ENCODE measurements around the gene ACSM2A. TPM values are rescaled to one million over a fixed set of nuclear protein-coding genes. Genes with fewer than 3 reads are reported as not detected.
"Not testable (repeated sequence)": the region's sequence is repeated elsewhere in the genome, so short reads cannot be mapped to it uniquely, and the experiment has no call there.

The ACSM2A gene
- total RNA-seq, 2 donors from 2014 or later: not detected

DNA sequence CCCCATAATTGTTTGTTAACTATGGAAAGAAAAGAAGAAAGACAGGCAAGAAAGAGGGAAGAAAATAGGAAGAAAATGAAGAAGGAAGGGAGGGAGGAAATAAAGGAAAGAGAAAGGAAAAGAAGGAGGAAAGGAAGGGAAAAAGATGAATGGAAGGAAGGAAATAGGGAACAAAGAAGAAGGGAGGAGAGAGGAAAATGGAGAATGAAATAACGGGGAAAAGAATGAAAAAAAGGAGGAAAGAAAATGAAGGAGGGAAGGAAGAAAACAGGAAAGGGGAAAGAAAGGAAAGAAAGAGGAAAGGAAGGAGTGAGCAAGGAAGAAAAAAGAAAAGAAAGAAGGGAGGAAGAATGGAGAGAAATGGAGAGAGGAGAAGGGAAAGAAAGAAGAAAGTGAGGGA lies 20.8 kb upstream of the ACSM2A start:
- not testable (repeated sequence) for H3K27me3 Mint-ChIP-seq; H3K36me3 Mint-ChIP-seq; H3K4me3 Mint-ChIP-seq; ATAC-seq; H3K9me3 Mint-ChIP-seq; DNase-seq (ENCODE audit: low spot score); H3K4me1 Mint-ChIP-seq (ENCODE audit: low read depth in 2 of 2); H3K27ac Mint-ChIP-seq

- Mint-ChIP-seq H3K4me1 (ENCODE audit: low read depth in 2 of 2) (no peaks in the 10 kb centered on the region), H3K4me3 (no peak overlapping the region), H3K27ac (no peak overlapping the region), H3K27me3 (peaks cover 5 to 6% of the 10 kb centered on the region in 2 donors), H3K36me3 (no peaks in the 10 kb centered on the region), H3K9me3 (peaks cover 4% of the 10 kb centered on the region)
- DNase-seq (ENCODE audit: low spot score) (no peak), ATAC-seq (peak; percentile 24 to 45)
Observed at GRCh38 chr16:20430948-20431347, 20.4 kb upstream of the ACSM2A start.

GRCh38 chr16:20438950-20439349 lies 12.4 kb upstream of the ACSM2A start:
- not testable (repeated sequence) for H3K27me3 Mint-ChIP-seq; DNase-seq (ENCODE audit: low spot score); ATAC-seq; H3K9me3 Mint-ChIP-seq; H3K36me3 Mint-ChIP-seq; H3K4me1 Mint-ChIP-seq (ENCODE audit: low read depth in 2 of 2); H3K27ac Mint-ChIP-seq; H3K4me3 Mint-ChIP-seq

GRCh38 chr16:20439820-20440231 lies 11.5 kb upstream of the ACSM2A start:
- not testable (repeated sequence) for H3K27me3 Mint-ChIP-seq; H3K9me3 Mint-ChIP-seq; H3K4me1 Mint-ChIP-seq (ENCODE audit: low read depth in 2 of 2); H3K36me3 Mint-ChIP-seq; DNase-seq (ENCODE audit: low spot score); ATAC-seq; H3K27ac Mint-ChIP-seq; H3K4me3 Mint-ChIP-seq

DNA sequence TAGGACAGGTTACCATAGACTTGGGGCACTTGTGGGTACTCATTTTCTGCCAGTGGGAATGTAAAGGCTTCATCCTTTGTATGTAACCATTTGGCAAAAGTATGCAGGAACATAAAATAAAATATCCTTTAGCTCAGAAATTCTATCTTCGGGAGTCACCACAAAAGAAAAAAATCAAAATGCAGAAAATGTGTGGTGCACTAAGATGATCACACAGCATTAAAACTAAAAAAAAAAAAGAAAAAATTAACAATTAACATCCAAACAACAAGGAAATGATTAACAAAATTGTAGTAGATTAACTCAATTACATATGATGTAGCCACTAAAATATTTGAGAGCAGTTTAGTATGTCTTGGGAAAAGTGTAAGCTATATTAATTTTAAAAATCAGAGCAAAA lies 10.6 kb upstream of the ACSM2A start:
- not testable (repeated sequence) for H3K9me3 Mint-ChIP-seq; DNase-seq (ENCODE audit: low spot score); ATAC-seq; H3K36me3 Mint-ChIP-seq; H3K27me3 Mint-ChIP-seq; H3K4me3 Mint-ChIP-seq; H3K4me1 Mint-ChIP-seq (ENCODE audit: low read depth in 2 of 2); H3K27ac Mint-ChIP-seq

DNA sequence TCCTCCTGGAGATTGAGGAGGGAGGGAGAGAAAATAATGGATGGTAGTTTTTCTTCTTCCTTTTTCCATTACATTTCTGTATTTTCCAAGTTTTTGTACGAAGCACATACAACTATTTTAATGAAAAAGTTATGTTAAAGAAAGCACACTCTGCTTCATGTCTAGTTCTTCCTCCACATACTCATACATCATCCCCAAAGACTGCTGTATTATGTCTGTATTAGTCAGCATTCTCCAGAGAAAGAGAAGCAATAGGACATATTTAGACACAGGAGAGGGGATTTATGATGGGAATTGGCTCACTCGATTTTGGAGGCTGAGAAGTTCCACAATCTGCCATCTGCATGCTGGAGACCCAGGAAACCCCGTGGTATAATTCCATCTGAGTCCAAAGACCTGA lies 10.1 kb upstream of the ACSM2A start:
- Mint-ChIP-seq H3K27ac (no peak overlapping the region), H3K27me3 (no peaks in the 10 kb centered on the region), H3K4me3 (no peak overlapping the region), H3K9me3 (no peaks in the 10 kb centered on the region), H3K4me1 (ENCODE audit: low read depth in 2 of 2) (no peaks in the 10 kb centered on the region), H3K36me3 (no peaks in the 10 kb centered on the region)
- ATAC-seq (no peak), DNase-seq (ENCODE audit: low spot score) (no peak)

DNA sequence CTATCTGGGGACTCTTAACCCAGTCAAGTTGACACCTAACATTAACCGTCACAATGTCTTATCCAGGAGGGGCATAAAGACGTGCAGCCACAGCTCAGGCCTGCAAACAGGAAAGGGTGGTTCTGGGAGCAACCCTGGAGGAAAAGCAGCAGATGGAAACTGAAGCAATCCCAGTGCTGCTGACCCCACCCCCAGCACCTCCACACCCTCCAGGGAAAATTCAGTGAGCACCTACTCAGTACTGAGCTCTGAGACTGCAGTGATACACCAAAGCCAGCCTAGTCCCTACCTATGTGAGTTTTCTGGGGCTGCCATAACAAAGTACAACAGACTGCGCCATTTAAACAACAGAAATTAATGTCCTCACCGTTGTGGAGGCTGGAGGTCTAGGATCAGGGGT lies 9.5 kb upstream of the ACSM2A start:
- DNase-seq (ENCODE audit: low spot score); H3K4me1 Mint-ChIP-seq (ENCODE audit: low read depth in 2 of 2); H3K36me3 Mint-ChIP-seq; H3K27me3 Mint-ChIP-seq; H3K9me3 Mint-ChIP-seq; H3K4me3 Mint-ChIP-seq; H3K27ac Mint-ChIP-seq: not testable (repeated sequence)
- peak in 1 of 2 donors; percentile 53 for ATAC-seq

DNA sequence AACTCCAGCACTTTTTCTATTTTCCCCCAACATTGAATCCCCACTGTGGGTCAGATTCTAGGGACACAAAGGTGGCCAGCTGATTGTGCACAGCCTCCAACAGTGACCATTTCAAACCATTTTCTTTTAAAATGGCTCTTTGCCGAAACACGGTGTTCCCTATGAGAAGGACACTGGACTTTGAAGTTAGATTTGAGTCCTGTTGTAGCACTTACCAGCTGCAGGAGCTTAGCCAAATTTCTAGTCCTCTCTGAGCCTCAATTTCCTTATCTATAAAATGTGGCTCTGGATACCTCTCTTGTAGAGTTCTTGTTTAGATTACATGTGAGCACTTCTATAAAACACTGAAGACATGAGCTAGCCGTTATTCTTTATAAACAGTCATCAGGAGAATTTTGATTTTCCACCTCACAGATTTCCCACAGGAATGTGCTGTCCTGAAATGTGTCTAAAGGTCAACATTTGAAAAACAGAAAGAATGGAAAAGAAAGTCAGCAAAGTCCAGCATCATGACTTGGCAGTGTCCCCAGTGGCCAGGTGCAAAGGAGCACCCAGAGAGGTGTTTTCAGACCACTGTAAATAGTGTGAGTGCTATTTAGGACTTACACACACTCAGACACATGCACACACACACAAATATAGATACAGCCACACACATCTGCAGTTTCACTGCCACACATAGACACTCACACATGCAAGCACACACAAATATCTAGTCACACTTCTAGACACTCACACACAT lies 4.5 kb upstream of the ACSM2A start:
- not testable (repeated sequence) for H3K36me3 Mint-ChIP-seq; H3K4me3 Mint-ChIP-seq; DNase-seq (ENCODE audit: low spot score); H3K4me1 Mint-ChIP-seq (ENCODE audit: low read depth in 2 of 2); ATAC-seq; H3K9me3 Mint-ChIP-seq; H3K27ac Mint-ChIP-seq; H3K27me3 Mint-ChIP-seq

DNA sequence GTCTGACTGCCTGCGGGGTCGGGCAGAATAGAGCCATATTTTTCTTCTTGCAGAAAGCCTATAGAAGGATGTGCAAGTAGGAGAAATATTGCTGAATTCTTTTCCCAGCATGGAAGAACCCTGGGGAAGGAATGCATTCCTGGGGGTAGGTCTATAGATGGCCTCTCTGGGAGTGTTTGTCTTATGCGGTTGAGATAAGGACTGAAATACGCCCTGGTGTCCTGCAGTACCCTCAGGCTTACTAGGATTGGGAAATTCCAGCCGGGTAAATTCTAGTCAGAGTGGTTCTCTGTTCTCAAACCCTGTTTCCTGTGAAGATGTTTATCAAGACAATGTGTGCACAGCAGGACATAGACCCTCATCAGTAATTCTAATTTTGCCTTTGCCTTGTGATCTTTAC lies 2.3 kb downstream of the ACSM2A start:
- H3K27me3 Mint-ChIP-seq; H3K4me1 Mint-ChIP-seq (ENCODE audit: low read depth in 2 of 2); H3K9me3 Mint-ChIP-seq; H3K4me3 Mint-ChIP-seq; ATAC-seq; DNase-seq (ENCODE audit: low spot score); H3K36me3 Mint-ChIP-seq; H3K27ac Mint-ChIP-seq: not testable (repeated sequence)

DNA sequence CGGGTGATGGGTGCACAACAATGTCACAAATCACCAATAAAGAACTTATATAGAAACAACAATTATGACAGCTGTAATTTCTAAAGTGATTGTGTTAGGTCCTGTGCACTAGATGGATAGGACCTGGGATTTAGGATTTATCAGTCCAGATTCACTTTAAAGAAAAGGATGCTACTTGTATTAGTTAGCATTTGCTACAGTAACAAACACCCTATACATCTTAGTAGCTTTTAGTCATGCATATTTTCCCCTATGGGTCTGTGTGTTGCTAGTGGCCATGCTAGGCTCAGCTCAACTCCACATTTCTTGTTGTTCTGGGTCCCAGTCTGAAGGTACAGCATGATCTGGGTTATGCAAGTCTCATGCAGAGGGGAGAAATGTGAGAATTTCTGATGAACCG lies 7.9 kb downstream of the ACSM2A start:
- H3K27me3 Mint-ChIP-seq: peaks cover 0 to 12% of the 10 kb centered on the region in 2 donors
- DNase-seq (ENCODE audit: low spot score); H3K4me1 Mint-ChIP-seq (ENCODE audit: low read depth in 2 of 2); H3K9me3 Mint-ChIP-seq; ATAC-seq; H3K4me3 Mint-ChIP-seq; H3K27ac Mint-ChIP-seq; H3K36me3 Mint-ChIP-seq: not testable (repeated sequence)

- not testable (repeated sequence) for H3K4me3 Mint-ChIP-seq; H3K9me3 Mint-ChIP-seq; DNase-seq (ENCODE audit: low spot score); H3K36me3 Mint-ChIP-seq; H3K4me1 Mint-ChIP-seq (ENCODE audit: low read depth in 2 of 2); ATAC-seq; H3K27ac Mint-ChIP-seq
- peaks cover 0 to 14% of the 10 kb centered on the region in 2 donors for H3K27me3 Mint-ChIP-seq
Observed at GRCh38 chr16:20460313-20460712, 9.0 kb downstream of the ACSM2A start.

- peaks cover 6 to 23% of the 10 kb centered on the region in 2 donors for H3K27me3 Mint-ChIP-seq
- not testable (repeated sequence) for ATAC-seq; DNase-seq (ENCODE audit: low spot score); H3K4me3 Mint-ChIP-seq; H3K36me3 Mint-ChIP-seq; H3K27ac Mint-ChIP-seq; H3K9me3 Mint-ChIP-seq; H3K4me1 Mint-ChIP-seq (ENCODE audit: low read depth in 2 of 2)
Observed at GRCh38 chr16:20468954-20469353, 17.6 kb downstream of the ACSM2A start.

GRCh38 chr16:20469930-20470329 lies 18.6 kb downstream of the ACSM2A start:
- H3K4me3 Mint-ChIP-seq; ATAC-seq; H3K27ac Mint-ChIP-seq; DNase-seq (ENCODE audit: low spot score); H3K9me3 Mint-ChIP-seq; H3K36me3 Mint-ChIP-seq; H3K4me1 Mint-ChIP-seq (ENCODE audit: low read depth in 2 of 2): not testable (repeated sequence)
- peaks cover 6 to 18% of the 10 kb centered on the region in 2 donors for H3K27me3 Mint-ChIP-seq

DNA sequence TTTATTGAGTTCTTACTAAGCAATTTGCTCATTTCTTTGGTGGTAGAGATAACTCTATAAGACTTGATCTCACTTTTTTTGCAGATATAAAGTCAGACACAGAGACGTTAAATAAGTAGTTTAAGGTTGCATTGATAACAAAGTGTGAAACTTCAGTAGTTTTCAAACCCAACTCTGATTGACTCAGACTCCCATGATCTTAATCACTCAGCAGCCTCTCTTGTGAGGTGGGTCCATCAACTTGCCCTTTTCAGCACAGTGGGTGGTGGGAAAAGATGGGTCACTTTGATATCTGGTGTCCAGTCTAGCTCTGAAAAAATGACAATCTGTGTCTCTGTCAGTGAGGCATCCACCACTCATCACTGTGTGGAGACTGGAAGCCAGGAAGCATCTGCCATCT lies 19.4 kb downstream of the ACSM2A start:
- DNase-seq (ENCODE audit: low spot score); H3K36me3 Mint-ChIP-seq; H3K4me3 Mint-ChIP-seq; H3K4me1 Mint-ChIP-seq (ENCODE audit: low read depth in 2 of 2); ATAC-seq; H3K27ac Mint-ChIP-seq; H3K9me3 Mint-ChIP-seq: not testable (repeated sequence)
- peaks cover 6 to 18% of the 10 kb centered on the region in 2 donors for H3K27me3 Mint-ChIP-seq

- DNase-seq (ENCODE audit: low spot score); H3K4me1 Mint-ChIP-seq (ENCODE audit: low read depth in 2 of 2); H3K27me3 Mint-ChIP-seq; H3K4me3 Mint-ChIP-seq; H3K9me3 Mint-ChIP-seq; H3K36me3 Mint-ChIP-seq; H3K27ac Mint-ChIP-seq; ATAC-seq: not testable (repeated sequence)
Observed at GRCh38 chr16:20477188-20477744, 25.9 kb downstream of the ACSM2A start.

Data from natural killer cell treated with Interleukin-12 subunit alpha and Interleukin-12 subunit beta and Interleukin-15 and Interleukin-18, amount 100 ng/mL, for 72 hours (primary cell).